MCF 10A (cell line): ENCODE data around the gene ZNF135. TPM values are rescaled to one million over a fixed set of nuclear protein-coding genes. Genes with fewer than 3 reads are reported as not detected.

Source experiments
- BruUV-seq: library from RNA; stranded (reverse); fragments of 400-500 nt; replicated peaks from 2 replicates; lab custom pipeline; 2021; lab: Mats Ljungman, UMichigan
- CTCF ChIA-PET: fragments of 300-600 bp; sonication (Branson Sonifier 250); formaldehyde crosslinking; extraction: SDS; loops from one replicate; lab custom pipeline; 2021; ENCODE audit warnings: antibody characterized with exemption, inconsistent platforms; lab: Yijun Ruan, JAX
- POLR2A ChIA-PET: fragments of 300-600, 350-650 bp; sonication (Branson Sonifier 250); formaldehyde crosslinking; extraction: SDS; loops from one replicate; lab custom pipeline; 2020; ENCODE audit warnings: antibody characterized with exemption, inconsistent platforms; lab: Yijun Ruan, JAX
- DNase-seq: peaks from one replicate; pipeline ENCODE4 v3.0.0-alpha.2; 2018; ENCODE audit not compliant: unreplicated experiment
- H3K27ac Mint-ChIP-seq: one replicate; pipeline ENCODE4 v1.8.0; 2022; ENCODE audit warnings: mild to moderate bottlenecking, low read depth, mixed read lengths; ENCODE audit not compliant: unreplicated experiment
- H3K27me3 Mint-ChIP-seq: one replicate; pipeline ENCODE4 v1.8.0; 2022; ENCODE audit warnings: mixed read lengths; ENCODE audit not compliant: insufficient read depth, unreplicated experiment
- H3K36me3 Mint-ChIP-seq: one replicate; pipeline ENCODE4 v1.8.0; 2022; ENCODE audit warnings: mild to moderate bottlenecking, moderate library complexity, mixed read lengths; ENCODE audit not compliant: insufficient read depth, unreplicated experiment
- H3K4me1 Mint-ChIP-seq: one replicate; pipeline ENCODE4 v1.8.0; 2022; ENCODE audit warnings: mixed read lengths; ENCODE audit not compliant: insufficient read depth, unreplicated experiment
- H3K4me3 Mint-ChIP-seq: one replicate; pipeline ENCODE4 v1.8.0; 2022; ENCODE audit warnings: mild to moderate bottlenecking, moderate library complexity, mixed read lengths; ENCODE audit not compliant: unreplicated experiment
- H3K9me3 Mint-ChIP-seq: one replicate; pipeline ENCODE4 v1.8.0; 2022; ENCODE audit warnings: mixed read lengths; ENCODE audit not compliant: unreplicated experiment
- CTCF ChIP-seq: fragments of 200-600 bp; IDR thresholded peaks from one replicate; pipeline ENCODE4 v1.8.0; 2022; ENCODE audit warnings: antibody characterized with exemption, mild to moderate bottlenecking; ENCODE audit not compliant: unreplicated experiment
- intact Hi-C: fragments of 100-400 bp; cut with micrococcal nuclease; formaldehyde crosslinking; loops from 2 replicates; pipeline ENCODE4 v1.14.1; 2022
- total RNA-seq: library from RNA; stranded (reverse); gene quantifications from 2 replicates; pipeline ENCODE4 v1.2.3, GENCODE V29; 2022

The ZNF135 gene
- total RNA-seq, 1 experiment from 2014 or later = not detected

DNA sequence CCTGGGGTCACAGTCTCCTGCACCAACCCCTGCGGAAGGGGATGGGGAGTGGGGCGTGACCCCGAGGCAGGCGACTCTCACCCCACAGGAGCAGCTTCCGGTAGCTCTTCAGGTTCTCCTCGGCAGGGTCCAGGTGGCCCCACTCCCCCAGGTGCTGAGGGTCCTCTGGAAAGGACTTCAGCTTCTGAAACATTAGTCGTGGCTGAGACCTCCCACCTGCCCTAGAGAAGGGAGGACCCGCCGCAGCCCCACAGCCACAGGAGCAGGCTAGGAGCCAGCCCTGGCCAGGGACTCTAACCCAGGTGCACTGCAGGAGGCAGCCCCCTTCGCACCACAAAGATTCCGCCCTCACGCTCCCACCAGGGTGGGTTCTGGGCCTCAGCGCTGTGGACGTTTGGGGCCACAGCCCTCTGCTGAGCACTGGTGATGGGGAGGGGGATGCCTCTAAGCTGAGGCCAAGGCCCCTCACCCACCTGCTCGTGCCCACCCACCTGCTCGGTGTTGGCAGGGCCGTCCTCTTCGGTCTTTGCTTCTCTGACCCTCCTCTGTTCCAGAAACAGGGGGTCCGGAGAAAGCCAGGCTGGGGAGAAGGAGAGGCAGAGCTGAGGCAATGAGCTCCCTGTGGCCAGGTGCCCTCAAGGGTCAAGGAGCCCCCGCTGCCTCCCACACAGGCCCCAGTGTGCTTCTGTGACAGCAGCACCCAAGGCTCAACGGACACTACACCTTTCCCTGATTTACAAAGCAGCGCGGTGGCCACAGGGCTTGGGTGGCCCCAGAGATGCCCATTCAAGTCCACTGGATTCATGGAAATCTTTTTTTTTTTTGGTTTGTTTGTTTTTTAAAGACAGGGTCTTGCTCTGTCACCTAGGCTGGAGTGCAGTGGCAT is 28.0 kb downstream of the ZNF135 start:
- CTCF ChIA-PET = interaction anchor here (0.6 kb wide), 1 partner anchor 681 kb away, joined by 3 read pairs; no protein-coding TSS in a partner anchor
- H3K4me1 Mint-ChIP-seq = no peaks in the 10 kb centered on the region
- H3K4me3 Mint-ChIP-seq = no peak overlapping the region
- H3K27me3 Mint-ChIP-seq = no peaks in the 10 kb centered on the region
- no peaks in the 10 kb centered on the region for H3K9me3 Mint-ChIP-seq
- TF ChIP-seq CTCF = no peak
- no peak for DNase-seq
- no TSS peak for BruUV-seq
- H3K36me3 Mint-ChIP-seq = no peaks in the 10 kb centered on the region
- intact Hi-C loops = no loop called here
- POLR2A ChIA-PET = no interaction called here
- H3K27ac Mint-ChIP-seq = no peak overlapping the region

DNA sequence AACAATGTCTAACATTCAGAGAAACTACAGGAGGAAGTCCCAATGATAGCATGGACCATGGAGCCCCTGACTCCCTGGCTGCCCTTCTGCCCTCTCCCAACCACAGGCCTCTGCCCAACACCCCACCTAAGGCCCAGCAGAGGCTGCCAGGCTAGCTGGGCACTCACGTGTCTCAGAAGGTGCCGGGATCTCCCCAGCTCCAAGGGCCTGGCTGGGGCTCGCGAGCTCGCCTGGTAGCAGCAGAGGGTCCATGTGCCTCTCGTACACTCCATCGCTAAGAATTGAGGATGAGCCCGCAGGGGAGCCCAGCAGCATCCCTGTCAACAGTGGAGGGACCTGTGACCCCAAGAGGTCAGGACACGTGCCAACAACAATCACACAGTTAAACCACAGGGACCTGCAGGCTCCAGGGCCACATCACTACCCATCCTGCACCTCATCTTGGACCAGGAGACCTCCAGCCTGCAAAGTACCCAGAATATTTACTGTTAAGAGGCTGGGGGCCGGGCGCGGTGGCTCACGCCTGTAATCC is 29.5 kb downstream of the ZNF135 start:
- H3K27ac Mint-ChIP-seq = no peak overlapping the region
- no peak overlapping the region for H3K4me3 Mint-ChIP-seq
- no peaks in the 10 kb centered on the region for H3K4me1 Mint-ChIP-seq
- H3K36me3 Mint-ChIP-seq = no peaks in the 10 kb centered on the region
- H3K9me3 Mint-ChIP-seq = peaks cover 5% of the 10 kb centered on the region
- no peak for DNase-seq
- BruUV-seq = no TSS peak
- H3K27me3 Mint-ChIP-seq = no peaks in the 10 kb centered on the region
- TF ChIP-seq CTCF = no peak
- intact Hi-C loops = no loop called here
- ChIA-PET POLR2A (no interaction called here), CTCF (no interaction called here)

DNA sequence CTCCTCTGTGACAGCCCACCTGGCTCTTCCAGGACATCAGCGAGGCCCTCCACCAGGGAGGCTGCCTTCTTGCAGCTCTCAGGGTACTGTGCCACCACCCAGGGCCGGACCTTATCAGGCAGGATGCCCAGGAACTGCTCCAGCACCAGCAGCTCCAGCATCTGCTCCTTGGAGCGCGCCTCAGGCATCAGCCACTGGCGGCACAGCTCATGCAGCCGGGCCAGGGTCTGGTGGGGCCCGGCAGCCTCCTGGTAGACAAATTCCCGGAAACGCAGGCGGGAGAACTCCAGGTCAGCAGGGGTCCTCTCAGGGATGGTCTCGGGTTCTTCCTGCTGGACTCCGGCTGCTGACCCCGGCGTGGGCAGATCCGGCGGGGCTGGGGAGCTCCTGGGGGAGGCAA is 30.8 kb downstream of the ZNF135 start:
- POLR2A ChIA-PET = no interaction called here
- Mint-ChIP-seq H3K27ac (no peak overlapping the region), H3K9me3 (peaks cover 8% of the 10 kb centered on the region), H3K36me3 (no peaks in the 10 kb centered on the region), H3K27me3 (no peaks in the 10 kb centered on the region), H3K4me3 (no peak overlapping the region), H3K4me1 (no peaks in the 10 kb centered on the region)
- intact Hi-C loops = no loop called here
- no peak for DNase-seq
- TF ChIP-seq CTCF = no peak
- CTCF ChIA-PET = no interaction called here
- no TSS peak for BruUV-seq

GRCh38 chr19:58091251-58091995 is 32.3 kb downstream of the ZNF135 start:
- H3K27ac Mint-ChIP-seq = no peak overlapping the region

More at GRCh38 chr19:58091251-58091995, 32.3 kb downstream of the ZNF135 start:
- Mint-ChIP-seq H3K4me3 (no peak overlapping the region), H3K9me3 (peaks cover 8% of the 10 kb centered on the region), H3K36me3 (no peaks in the 10 kb centered on the region), H3K27me3 (no peaks in the 10 kb centered on the region), H3K4me1 (no peaks in the 10 kb centered on the region)
- DNase-seq = no peak
- no peak for TF ChIP-seq CTCF
- BruUV-seq = no TSS peak
- ChIA-PET CTCF (interaction anchor here (0.6 to 1.0 kb wide), 2 partner anchors 13 to 14 kb away, joined by 3 to 5 read pairs; no protein-coding TSS in a partner anchor), POLR2A (interaction anchor here (0.6 kb wide), 1 partner anchor 38 kb away, joined by 3 read pairs; no protein-coding TSS in a partner anchor)
- intact Hi-C loops = no loop called here
